ENCODE measurements around the gene SOSTDC1.

GRCh38 chr7:16417906-16418305, 47.6 kb downstream of the SOSTDC1 start:
- TF ChIP-seq CEBPB (IDR thresholded peaks at IDR 0.05) (no peak), CREB1 (IDR thresholded peaks at IDR 0.05; ENCODE audit: low read depth) (no peak), ZBTB7A (IDR thresholded peaks at IDR 0.05; ENCODE audit: low read depth) (no peak), EP300 (IDR thresholded peaks at IDR 0.05; ENCODE audit: borderline replicate concordance) (no peak), TAF1 (IDR thresholded peaks at IDR 0.05; ENCODE audit: low read depth) (no peak)

All from Ishikawa (cell line).